WTC11 (cell line): ENCODE measurements around the gene CELF2. TPM values are rescaled to one million over a fixed set of nuclear protein-coding genes. Genes with fewer than 3 reads are reported as not detected.

Experiments used
- ATAC-seq: fragments of 200-7000 bp; cut with Tn5 transposase; 2 replicates; pipeline ENCODE4 v1.10.0; 2021; ENCODE audit warnings: mild to moderate bottlenecking, moderate library complexity
- CTCF ChIA-PET: fragments of 300-600 bp; sonication (Branson Sonifier 250); formaldehyde crosslinking; loops from one replicate; lab custom pipeline; 2021; ENCODE audit warnings: antibody characterized with exemption; lab: Charles Lee
- POLR2A ChIA-PET: fragments of 350-600 bp; sonication (Branson Sonifier 250); formaldehyde crosslinking; loops from one replicate; lab custom pipeline; 2021; ENCODE audit warnings: antibody characterized with exemption; lab: Charles Lee
- DNase-seq: peaks from one replicate; pipeline ENCODE4 v3.0.0; 2021; ENCODE audit warnings: low spot score
- H3K27ac Mint-ChIP-seq: 2 replicates; pipeline ENCODE4 v1.8.0; 2021; ENCODE audit warnings: mixed read lengths
- H3K27me3 Mint-ChIP-seq: 2 replicates; pipeline ENCODE4 v1.8.0; 2021; ENCODE audit warnings: low read depth, mild to moderate bottlenecking, moderate library complexity, mixed read lengths
- H3K36me3 Mint-ChIP-seq: 2 replicates; pipeline ENCODE4 v1.8.0; 2021; ENCODE audit warnings: mixed read lengths
- H3K4me1 Mint-ChIP-seq: 2 replicates; pipeline ENCODE4 v1.8.0; 2022; ENCODE audit warnings: mixed read lengths
- H3K4me3 Mint-ChIP-seq: 2 replicates; pipeline ENCODE4 v1.8.0; 2021; ENCODE audit warnings: mild to moderate bottlenecking, moderate library complexity, mixed read lengths
- H3K9me3 Mint-ChIP-seq: 2 replicates; pipeline ENCODE4 v1.8.0; 2021; ENCODE audit warnings: mixed read lengths
- CDX4 ChIP-seq: fragments of 250-450 bp; sonication (Bioruptor Pico); IDR thresholded peaks from 2 replicates; pipeline ENCODE4 v1.9.0; 2021; ENCODE audit warnings: moderate library complexity, mild to moderate bottlenecking, inconsistent platforms, borderline replicate concordance
- CTCF ChIP-seq: fragments of 200-600 bp; IDR thresholded peaks from 2 replicates; pipeline ENCODE4 v1.8.0; 2022; ENCODE audit warnings: antibody characterized with exemption
- ESRRA ChIP-seq: sonication (generic); formaldehyde crosslinking; IDR thresholded peaks from 2 replicates; pipeline ENCODE4 v1.8.1; 2022; ENCODE audit warnings: mild to moderate bottlenecking, missing genetic modification reagents, borderline replicate concordance
- ETV6 ChIP-seq: sonication (generic); formaldehyde crosslinking; IDR thresholded peaks from 2 replicates; pipeline ENCODE4 v1.8.1; 2022; ENCODE audit warnings: mild to moderate bottlenecking, missing genetic modification reagents
- FOXP1 ChIP-seq: sonication (generic); formaldehyde crosslinking; IDR thresholded peaks from 2 replicates; pipeline ENCODE4 v1.8.0; 2022; ENCODE audit warnings: missing genetic modification reagents, mild to moderate bottlenecking, moderate library complexity, borderline replicate concordance
- IRF1 ChIP-seq: sonication (generic); formaldehyde crosslinking; IDR thresholded peaks from 2 replicates; pipeline ENCODE4 v1.8.0; 2023; ENCODE audit warnings: missing genetic modification reagents
- JUN ChIP-seq: sonication (generic); formaldehyde crosslinking; IDR thresholded peaks from 2 replicates; pipeline ENCODE4 v1.8.0; 2023; ENCODE audit warnings: mild to moderate bottlenecking, missing genetic modification reagents
- MLX ChIP-seq: sonication (generic); formaldehyde crosslinking; IDR thresholded peaks from 2 replicates; pipeline ENCODE4 v1.8.1; 2023; ENCODE audit warnings: mild to moderate bottlenecking, missing genetic modification reagents, moderate library complexity
- RORB ChIP-seq: fragments of 250-450 bp; sonication (Bioruptor Pico); IDR thresholded peaks from 2 replicates; pipeline ENCODE4 v1.9.0; 2021; ENCODE audit warnings: mild to moderate bottlenecking
- TCF7 ChIP-seq: sonication (generic); formaldehyde crosslinking; IDR thresholded peaks from 2 replicates; pipeline ENCODE4 v1.8.0; 2022; ENCODE audit warnings: mild to moderate bottlenecking, low read depth, missing genetic modification reagents, moderate library complexity
- TEAD1 ChIP-seq: sonication (generic); formaldehyde crosslinking; IDR thresholded peaks from 2 replicates; pipeline ENCODE4 v1.8.0; 2022; ENCODE audit warnings: mild to moderate bottlenecking, missing genetic modification reagents
- TP53 ChIP-seq: sonication (generic); formaldehyde crosslinking; IDR thresholded peaks from 2 replicates; pipeline ENCODE4 v1.8.1; 2023; ENCODE audit warnings: mild to moderate bottlenecking, missing genetic modification reagents
- ZNF219 ChIP-seq: sonication (generic); formaldehyde crosslinking; IDR thresholded peaks from 2 replicates; pipeline ENCODE4 v1.8.0; 2023; ENCODE audit warnings: missing genetic modification reagents, mild to moderate bottlenecking, borderline replicate concordance
- ZNF281 ChIP-seq: sonication (generic); formaldehyde crosslinking; IDR thresholded peaks from 2 replicates; pipeline ENCODE4 v1.8.0; 2023; ENCODE audit warnings: mild to moderate bottlenecking, missing genetic modification reagents
- total RNA-seq: library from RNA; stranded (reverse); gene quantifications from 3 replicates; pipeline ENCODE4 v1.2.3, GENCODE V29; 2021
- TF ChIP-seq, protein P1 (sequence below): sonication (generic); formaldehyde crosslinking; IDR thresholded peaks from 2 replicates; pipeline ENCODE4 v1.8.1; 2023; ENCODE audit warnings: mild to moderate bottlenecking, moderate library complexity, missing genetic modification reagents
- TF ChIP-seq, protein P2 (sequence below): fragments of 250-450 bp; sonication (Bioruptor Pico); IDR thresholded peaks from 2 replicates; pipeline ENCODE4 v1.9.0; 2021; ENCODE audit warnings: mild to moderate bottlenecking, borderline replicate concordance

The CELF2 gene
- total RNA-seq, 1 experiment from 2014 or later, result 24.6 TPM

DNA sequence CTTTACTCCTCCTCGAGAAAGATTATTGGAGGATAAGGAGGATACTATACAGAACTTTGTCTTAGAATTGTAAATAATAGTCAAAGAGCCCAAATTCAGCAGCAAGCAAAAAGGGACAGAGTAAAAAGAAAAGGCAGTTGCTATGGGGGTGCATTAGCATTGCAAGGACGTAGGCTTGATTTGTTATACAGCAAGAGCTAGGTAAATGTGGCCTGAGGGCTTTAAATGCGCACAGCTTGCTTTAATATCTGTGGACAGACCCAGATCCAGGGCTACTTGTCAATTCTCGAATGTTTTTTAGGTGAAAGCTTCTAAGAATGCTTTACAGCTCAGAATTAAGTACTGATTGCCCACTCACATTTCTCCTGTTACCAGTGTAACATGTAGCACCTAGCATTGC lies 58.5 kb downstream of the CELF2 start:
- H3K36me3 Mint-ChIP-seq, result no peaks in the 10 kb centered on the region
- no peak for DNase-seq
- peak; percentile 30; the same call in 1 of the 2 replicates for ATAC-seq
- no peaks in the 10 kb centered on the region for H3K27me3 Mint-ChIP-seq
- no peak for TF ChIP-seq CDX4 (CRISPR knock-in tag)
- TF ChIP-seq TP53 (CRISPR knock-in tag), result no peak
- no peak for TF ChIP-seq ZNF281 (CRISPR knock-in tag)
- no peak for TF ChIP-seq RORB (CRISPR knock-in tag)
- TF ChIP-seq FOXP1 (CRISPR knock-in tag), result no peak
- no peak for TF ChIP-seq ESRRA (CRISPR knock-in tag)
- TF ChIP-seq TCF7, result no peak
- no peak for TF ChIP-seq MLX (CRISPR knock-in tag)
- TF ChIP-seq ETV6, result no peak
- no peak for TF ChIP-seq CTCF
- no peak for TF ChIP-seq JUN (CRISPR knock-in tag)
- TF ChIP-seq, protein P1, sequence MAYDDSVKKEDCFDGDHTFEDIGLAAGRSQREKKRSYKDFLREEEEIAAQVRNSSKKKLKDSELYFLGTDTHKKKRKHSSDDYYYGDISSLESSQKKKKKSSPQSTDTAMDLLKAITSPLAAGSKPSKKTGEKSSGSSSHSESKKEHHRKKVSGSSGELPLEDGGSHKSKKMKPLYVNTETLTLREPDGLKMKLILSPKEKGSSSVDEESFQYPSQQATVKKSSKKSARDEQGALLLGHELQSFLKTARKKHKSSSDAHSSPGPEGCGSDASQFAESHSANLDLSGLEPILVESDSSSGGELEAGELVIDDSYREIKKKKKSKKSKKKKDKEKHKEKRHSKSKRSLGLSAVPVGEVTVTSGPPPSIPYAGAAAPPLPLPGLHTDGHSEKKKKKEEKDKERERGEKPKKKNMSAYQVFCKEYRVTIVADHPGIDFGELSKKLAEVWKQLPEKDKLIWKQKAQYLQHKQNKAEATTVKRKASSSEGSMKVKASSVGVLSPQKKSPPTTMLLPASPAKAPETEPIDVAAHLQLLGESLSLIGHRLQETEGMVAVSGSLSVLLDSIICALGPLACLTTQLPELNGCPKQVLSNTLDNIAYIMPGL (CRISPR knock-in tag), result no peak
- no peak for TF ChIP-seq IRF1
- TF ChIP-seq, protein P2, sequence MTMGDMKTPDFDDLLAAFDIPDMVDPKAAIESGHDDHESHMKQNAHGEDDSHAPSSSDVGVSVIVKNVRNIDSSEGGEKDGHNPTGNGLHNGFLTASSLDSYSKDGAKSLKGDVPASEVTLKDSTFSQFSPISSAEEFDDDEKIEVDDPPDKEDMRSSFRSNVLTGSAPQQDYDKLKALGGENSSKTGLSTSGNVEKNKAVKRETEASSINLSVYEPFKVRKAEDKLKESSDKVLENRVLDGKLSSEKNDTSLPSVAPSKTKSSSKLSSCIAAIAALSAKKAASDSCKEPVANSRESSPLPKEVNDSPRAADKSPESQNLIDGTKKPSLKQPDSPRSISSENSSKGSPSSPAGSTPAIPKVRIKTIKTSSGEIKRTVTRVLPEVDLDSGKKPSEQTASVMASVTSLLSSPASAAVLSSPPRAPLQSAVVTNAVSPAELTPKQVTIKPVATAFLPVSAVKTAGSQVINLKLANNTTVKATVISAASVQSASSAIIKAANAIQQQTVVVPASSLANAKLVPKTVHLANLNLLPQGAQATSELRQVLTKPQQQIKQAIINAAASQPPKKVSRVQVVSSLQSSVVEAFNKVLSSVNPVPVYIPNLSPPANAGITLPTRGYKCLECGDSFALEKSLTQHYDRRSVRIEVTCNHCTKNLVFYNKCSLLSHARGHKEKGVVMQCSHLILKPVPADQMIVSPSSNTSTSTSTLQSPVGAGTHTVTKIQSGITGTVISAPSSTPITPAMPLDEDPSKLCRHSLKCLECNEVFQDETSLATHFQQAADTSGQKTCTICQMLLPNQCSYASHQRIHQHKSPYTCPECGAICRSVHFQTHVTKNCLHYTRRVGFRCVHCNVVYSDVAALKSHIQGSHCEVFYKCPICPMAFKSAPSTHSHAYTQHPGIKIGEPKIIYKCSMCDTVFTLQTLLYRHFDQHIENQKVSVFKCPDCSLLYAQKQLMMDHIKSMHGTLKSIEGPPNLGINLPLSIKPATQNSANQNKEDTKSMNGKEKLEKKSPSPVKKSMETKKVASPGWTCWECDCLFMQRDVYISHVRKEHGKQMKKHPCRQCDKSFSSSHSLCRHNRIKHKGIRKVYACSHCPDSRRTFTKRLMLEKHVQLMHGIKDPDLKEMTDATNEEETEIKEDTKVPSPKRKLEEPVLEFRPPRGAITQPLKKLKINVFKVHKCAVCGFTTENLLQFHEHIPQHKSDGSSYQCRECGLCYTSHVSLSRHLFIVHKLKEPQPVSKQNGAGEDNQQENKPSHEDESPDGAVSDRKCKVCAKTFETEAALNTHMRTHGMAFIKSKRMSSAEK (CRISPR knock-in tag), result no peak
- TF ChIP-seq TEAD1, result no peak
- no peak for TF ChIP-seq ZNF219 (CRISPR knock-in tag)
- TF ChIP-seq, all 79 proteins: peak for 0
- H3K4me1 Mint-ChIP-seq, result peaks cover 53% of the 10 kb centered on the region
- POLR2A ChIA-PET, result interaction anchor here (1.4 kb wide), 1 partner anchor 10 kb away, joined by 3 read pairs; no protein-coding TSS in a partner anchor
- no peaks in the 10 kb centered on the region for H3K9me3 Mint-ChIP-seq
- CTCF ChIA-PET, result interaction anchor here (2.3 kb wide), 1 partner anchor 20 kb away, joined by 9 read pairs; no protein-coding TSS in a partner anchor
- no peak overlapping the region for H3K4me3 Mint-ChIP-seq
- peak overlapping the region; percentile 39; the same call in 1 of the 2 replicates for H3K27ac Mint-ChIP-seq
